PFSK-1 (cell line): ENCODE results near the gene CYFIP2.

Experiments used
- FOXP2 ChIP-seq: optimal IDR thresholded peaks from 2 replicates; pipeline ENCODE3; 2011; ENCODE audit warnings: borderline replicate concordance, control low read depth, inconsistent platforms; ENCODE audit not compliant: insufficient read depth; ENCODE audit errors: extremely low read length, extremely low read depth
- TAF1 ChIP-seq: IDR thresholded peaks from 2 replicates; pipeline ENCODE4 v1.6.1; 2012; ENCODE audit warnings: low read length, control low read depth, borderline replicate concordance; ENCODE audit not compliant: insufficient read depth

DNA sequence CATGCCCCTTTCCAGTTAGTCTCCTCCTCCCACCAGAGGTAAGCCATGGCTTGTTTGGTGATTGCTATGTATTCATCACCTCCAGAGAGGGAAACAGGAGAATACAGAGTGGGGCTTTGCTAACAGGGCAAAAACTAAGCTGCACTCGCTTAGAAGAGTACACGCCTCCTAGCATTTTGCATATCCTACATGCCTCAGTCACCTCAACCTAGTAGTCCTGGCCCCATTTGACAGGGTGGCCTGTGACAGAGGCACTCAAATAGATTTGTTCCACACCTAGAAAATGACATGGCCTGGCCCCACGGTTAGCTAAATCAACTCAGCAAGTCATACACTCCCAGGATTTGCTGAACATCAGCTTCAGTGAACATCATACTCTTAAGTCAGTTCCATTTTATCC is 90.7 kb downstream of the CYFIP2 start:
- TF ChIP-seq TAF1, result no peak
- TF ChIP-seq FOXP2, result no peak
